PC-3 (cell line): ENCODE measurements around the gene CSNK1D.

Experiments
- CTCF ChIP-seq: fragments of 300-600 bp; sonication (generic); conservative IDR thresholded peaks from 2 replicates; pipeline ENCODE4 v1.5.1; 2017; ENCODE audit warnings: antibody characterized with exemption, low read depth, mild to moderate bottlenecking, low read length
- EZH2 ChIP-seq: fragments of 300-600 bp; sonication (generic); IDR thresholded peaks from one replicate; pipeline ENCODE4 v1.6.1; 2017; ENCODE audit warnings: antibody characterized with exemption, mild to moderate bottlenecking, low read length; ENCODE audit not compliant: unreplicated experiment

GRCh38 chr17:82302568-82302963, 29.1 kb upstream of the CSNK1D start:
- TF ChIP-seq CTCF, result no peak
- TF ChIP-seq EZH2, result no peak
